Measurements from ENCODE around the gene GPR142. TPM values are rescaled to one million over a fixed set of nuclear protein-coding genes. Genes with fewer than 3 reads are reported as not detected.

Gene GPR142
- total RNA-seq, 2 donors from 2014 or later: not detected

Other genes starting within 250 kb of the GPR142 start
- gene RPL38, start 163.8 kb upstream of the GPR142 start, total RNA-seq: 1,000 to 10,000 TPM; 1,423 to 1,466 TPM
- 1 to 10 TPM; 2.2 to 5.6 TPM for gene TTYH2, start 153.9 kb upstream of the GPR142 start, total RNA-seq
- under 1 TPM; 0.25 to 0.31 TPM for gene DNAI2, start 93.3 kb upstream of the GPR142 start, total RNA-seq
- under 1 TPM in 1 of 2 donors, not detected in 1; 0.08 TPM for gene KIF19, start 41.3 kb upstream of the GPR142 start, total RNA-seq
- not detected for gene BTBD17, start 5.6 kb upstream of the GPR142 start, total RNA-seq
- gene GPRC5C, start 64.6 kb downstream of the GPR142 start, total RNA-seq: 1 to 10 TPM in 1 of 2 donors, not detected in 1; 2.3 TPM
- 1 to 10 TPM in 1 of 2 donors, under 1 TPM in 1; 0.46 to 4.0 TPM for gene CD300A, start 99.1 kb downstream of the GPR142 start, total RNA-seq
- not detected for gene CD300LB, start 164.0 kb downstream of the GPR142 start, total RNA-seq
- under 1 TPM in 1 of 2 donors, not detected in 1; 0.25 TPM for gene CD300C, start 178.6 kb downstream of the GPR142 start, total RNA-seq
- gene CD300H, start 200.0 kb downstream of the GPR142 start, total RNA-seq: not detected
- not detected for gene CD300LD, start 224.8 kb downstream of the GPR142 start, total RNA-seq

Measured in activated naive CD4-positive, alpha-beta T cell treated with anti-CD3 and anti-CD28 coated beads, Interleukin-2, amount 50 U/mL, for 72 hours (primary cell).